Gastrocnemius medialis (tissue), 4 donors: ENCODE measurements around the gene CUL9.

Source experiments
- POLR2A ChIP-seq, 2 donors: fragments of 450-650 bp; IDR thresholded peaks; one replicate each; pipeline ENCODE4 v1.6.1; 2017; ENCODE audit warnings: antibody characterized with exemption in 2 of 2, mild to moderate bottlenecking in 2 of 2, moderate library complexity in 2 of 2
- TF ChIP-seq, protein P1 (sequence below), 5 experiments: fragments of 450-650 bp in 3 of 5; fragments of 200-600 bp in 2 of 5; sonication (generic) in 2 of 5; IDR thresholded peaks in 4 of 5; conservative IDR thresholded peaks in 1 of 5; 1 replicate in 4 of 5; 2 replicates in 1 of 5; pipeline ENCODE4 v1.5.1; 2016 to 2019; ENCODE audit warnings: antibody characterized with exemption in 5 of 5, mild to moderate bottlenecking in 3 of 5, moderate library complexity in 3 of 5

DNA sequence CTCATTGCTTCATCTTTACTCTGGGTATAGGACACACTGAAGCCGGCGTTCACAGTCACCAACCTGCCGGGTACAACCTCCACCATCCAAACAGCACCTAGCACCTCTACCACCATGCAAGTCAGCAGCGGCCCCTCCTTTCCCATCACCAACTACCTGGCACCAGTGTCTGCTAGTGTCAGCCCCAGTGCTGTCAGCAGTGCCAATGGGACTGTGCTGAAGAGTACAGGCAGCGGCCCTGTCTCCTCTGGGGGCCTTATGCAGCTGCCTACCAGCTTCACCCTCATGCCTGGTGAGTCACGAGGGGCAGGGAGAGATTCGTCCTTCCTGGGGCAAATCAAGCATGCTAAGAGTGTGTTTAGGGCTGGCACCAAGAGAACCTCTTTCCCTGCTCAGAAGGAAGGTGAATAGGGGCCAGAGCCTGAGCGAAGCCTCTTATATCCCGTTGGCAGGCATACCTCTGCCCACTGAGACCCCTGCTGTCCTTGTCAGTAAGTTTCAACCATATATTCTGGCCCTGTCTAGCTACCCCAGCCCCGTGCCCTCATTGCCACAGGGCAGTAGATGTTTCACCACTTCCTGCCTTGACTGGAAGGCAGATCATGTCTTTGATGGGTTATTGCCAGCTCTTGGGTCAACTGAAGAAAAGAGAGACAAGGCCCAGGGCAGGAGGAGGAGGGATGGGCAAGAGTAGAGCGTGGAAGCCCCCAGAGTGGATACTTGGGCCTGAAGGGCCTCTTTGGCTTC is 6.1 kb upstream of the CUL9 start:
- TF ChIP-seq, protein P1, sequence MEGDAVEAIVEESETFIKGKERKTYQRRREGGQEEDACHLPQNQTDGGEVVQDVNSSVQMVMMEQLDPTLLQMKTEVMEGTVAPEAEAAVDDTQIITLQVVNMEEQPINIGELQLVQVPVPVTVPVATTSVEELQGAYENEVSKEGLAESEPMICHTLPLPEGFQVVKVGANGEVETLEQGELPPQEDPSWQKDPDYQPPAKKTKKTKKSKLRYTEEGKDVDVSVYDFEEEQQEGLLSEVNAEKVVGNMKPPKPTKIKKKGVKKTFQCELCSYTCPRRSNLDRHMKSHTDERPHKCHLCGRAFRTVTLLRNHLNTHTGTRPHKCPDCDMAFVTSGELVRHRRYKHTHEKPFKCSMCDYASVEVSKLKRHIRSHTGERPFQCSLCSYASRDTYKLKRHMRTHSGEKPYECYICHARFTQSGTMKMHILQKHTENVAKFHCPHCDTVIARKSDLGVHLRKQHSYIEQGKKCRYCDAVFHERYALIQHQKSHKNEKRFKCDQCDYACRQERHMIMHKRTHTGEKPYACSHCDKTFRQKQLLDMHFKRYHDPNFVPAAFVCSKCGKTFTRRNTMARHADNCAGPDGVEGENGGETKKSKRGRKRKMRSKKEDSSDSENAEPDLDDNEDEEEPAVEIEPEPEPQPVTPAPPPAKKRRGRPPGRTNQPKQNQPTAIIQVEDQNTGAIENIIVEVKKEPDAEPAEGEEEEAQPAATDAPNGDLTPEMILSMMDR (IDR thresholded peaks at IDR 0.05 in 4 of 5, conservative IDR thresholded peaks at IDR 0.05 in 1 of 5), result no peak
- no peak for TF ChIP-seq POLR2A (IDR thresholded peaks at IDR 0.05)
